Measurements from ENCODE around the gene UTS2R.

The UTS2R gene

DNA sequence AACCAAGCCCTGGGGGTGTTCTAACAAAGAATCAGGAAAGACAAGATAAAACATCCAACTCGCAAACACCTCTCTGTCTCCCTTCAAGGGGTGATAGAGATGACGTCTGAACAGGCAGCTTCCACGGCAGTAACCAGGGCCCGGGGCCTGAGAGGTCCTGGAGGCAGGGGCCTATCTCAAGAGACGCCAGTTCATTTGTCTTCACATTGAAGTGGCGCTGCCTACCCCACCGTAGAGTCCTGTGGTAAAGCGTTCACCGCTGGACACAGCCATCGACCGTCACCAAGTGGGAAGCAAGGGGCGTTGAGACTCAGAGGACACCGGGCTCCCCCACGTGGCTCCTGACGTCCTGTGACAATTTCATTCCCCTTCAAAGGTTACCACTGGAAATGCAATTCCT, 21.4 kb downstream of the UTS2R start:
- TF ChIP-seq, protein P1, sequence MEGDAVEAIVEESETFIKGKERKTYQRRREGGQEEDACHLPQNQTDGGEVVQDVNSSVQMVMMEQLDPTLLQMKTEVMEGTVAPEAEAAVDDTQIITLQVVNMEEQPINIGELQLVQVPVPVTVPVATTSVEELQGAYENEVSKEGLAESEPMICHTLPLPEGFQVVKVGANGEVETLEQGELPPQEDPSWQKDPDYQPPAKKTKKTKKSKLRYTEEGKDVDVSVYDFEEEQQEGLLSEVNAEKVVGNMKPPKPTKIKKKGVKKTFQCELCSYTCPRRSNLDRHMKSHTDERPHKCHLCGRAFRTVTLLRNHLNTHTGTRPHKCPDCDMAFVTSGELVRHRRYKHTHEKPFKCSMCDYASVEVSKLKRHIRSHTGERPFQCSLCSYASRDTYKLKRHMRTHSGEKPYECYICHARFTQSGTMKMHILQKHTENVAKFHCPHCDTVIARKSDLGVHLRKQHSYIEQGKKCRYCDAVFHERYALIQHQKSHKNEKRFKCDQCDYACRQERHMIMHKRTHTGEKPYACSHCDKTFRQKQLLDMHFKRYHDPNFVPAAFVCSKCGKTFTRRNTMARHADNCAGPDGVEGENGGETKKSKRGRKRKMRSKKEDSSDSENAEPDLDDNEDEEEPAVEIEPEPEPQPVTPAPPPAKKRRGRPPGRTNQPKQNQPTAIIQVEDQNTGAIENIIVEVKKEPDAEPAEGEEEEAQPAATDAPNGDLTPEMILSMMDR (IDR thresholded peaks at IDR 0.05; ENCODE audit: insufficient read depth, low read depth, low read length, missing control alignments), result no peak
- no peak overlapping the region for H3K4me3 ChIP-seq (ENCODE audit: low read length)
- no peak for DNase-seq (ENCODE audit: low read depth)

DNA sequence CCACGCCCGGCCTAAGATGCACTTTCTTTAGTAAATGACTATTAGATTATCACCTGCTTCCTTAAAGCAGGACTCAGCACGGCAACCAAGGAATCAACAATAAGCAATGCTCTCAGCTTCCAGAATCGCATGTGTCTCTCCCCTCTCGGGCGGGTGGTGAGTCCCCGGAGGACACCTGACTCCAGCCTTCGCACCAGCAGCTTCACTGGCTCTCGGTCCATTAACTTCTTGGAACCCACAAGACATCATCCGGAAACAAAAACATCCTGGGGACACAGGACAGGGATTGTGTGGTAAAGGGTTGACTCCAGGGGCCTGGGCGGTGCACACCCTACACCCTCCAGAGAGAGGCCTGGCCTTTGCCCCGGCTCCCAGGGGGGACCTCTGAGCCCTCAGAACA, 22.7 kb downstream of the UTS2R start:
- H3K4me3 ChIP-seq (ENCODE audit: low read length), result no peak overlapping the region
- TF ChIP-seq, protein P1 (IDR thresholded peaks at IDR 0.05; ENCODE audit: insufficient read depth, low read depth, low read length, missing control alignments), result no peak
- no peak for DNase-seq (ENCODE audit: low read depth)

DNA sequence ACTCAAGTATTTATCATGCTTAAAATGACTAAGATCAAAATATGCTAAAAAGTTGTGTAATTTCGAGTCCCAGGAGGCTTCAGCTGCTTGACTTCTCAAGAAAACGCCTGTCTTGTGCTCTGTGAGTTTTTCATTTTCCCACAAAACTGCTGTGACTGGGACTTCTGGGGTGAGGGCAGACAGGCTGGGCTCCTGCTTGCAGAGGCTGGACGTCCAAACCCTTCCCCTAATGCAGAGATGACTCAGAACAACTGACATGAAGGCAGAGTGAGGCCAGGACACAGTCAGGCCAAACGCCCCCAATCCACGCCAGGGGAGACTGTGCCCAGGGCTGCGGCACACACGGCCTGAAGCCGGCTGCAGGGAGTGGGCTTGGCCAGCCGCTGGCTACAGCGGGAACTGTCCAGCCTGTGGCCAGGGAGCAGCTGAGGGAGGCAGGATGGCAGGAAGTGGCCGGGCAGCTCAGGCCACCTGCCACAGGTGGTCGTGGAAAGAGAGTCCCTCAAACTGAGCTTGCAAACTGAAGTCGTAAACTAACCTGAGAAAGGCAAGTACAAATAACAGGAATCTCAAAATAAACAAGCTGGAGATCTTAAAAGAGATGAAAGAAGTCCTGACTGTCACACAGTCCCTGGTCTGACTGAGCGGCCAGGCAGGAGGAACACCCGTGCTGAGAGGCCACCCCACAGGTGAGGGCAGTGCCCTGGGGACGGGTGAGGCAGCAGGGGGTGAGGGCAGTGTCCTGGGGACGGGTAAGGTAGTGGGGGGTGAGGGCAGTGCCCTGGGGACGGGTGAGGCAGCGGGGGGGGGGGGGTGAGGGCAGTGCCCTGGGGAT, 25.3 kb downstream of the UTS2R start:
- TF ChIP-seq, protein P1 (IDR thresholded peaks at IDR 0.05; ENCODE audit: insufficient read depth, low read depth, low read length, missing control alignments), result no peak
- H3K4me3 ChIP-seq (ENCODE audit: low read length), result no peak overlapping the region
- DNase-seq (ENCODE audit: low read depth), result peak; percentile 28

DNA sequence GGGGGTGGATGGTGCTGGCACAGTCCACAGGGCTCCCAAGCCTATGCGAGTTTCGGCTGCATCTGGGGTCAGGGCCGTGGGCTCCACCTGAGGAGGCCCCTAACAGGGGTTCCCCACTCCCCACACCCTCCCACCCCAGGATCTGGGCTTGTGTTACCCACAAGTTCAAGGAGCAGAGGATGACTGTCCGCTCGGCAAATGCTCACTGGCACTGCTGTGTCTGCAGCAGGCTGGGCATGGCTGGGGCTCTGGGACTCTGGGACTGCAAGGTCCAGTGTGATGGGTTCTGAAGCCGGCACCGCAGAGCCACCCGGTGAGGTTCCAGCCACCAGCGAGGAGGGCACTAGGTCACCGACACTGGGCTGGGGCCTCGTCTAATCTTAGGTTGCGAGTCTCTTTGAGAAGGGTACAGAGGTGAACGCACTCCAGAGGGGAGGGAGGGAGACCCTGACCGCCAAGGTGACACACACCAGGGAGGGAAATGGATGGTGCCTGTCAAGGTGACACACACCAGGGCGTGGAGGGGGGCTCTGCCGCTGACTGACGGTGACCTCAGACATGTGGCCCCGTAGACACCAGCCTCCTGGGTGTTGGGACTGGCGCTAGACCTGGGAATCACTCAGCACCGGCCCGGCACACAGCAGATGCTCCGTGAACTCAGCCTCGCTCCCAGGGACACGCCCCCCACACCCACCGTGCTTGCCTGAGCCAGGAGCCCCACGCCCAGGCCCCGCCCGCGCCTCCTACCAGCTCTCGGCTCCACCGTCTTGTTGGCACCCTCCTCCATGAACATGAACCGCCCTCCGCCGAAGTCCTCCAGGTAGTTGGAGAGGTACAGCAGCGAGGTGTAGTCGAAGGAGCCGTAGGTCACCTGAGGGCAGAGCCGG, 26.1 kb downstream of the UTS2R start:
- H3K4me3 ChIP-seq (ENCODE audit: low read length), result no peak overlapping the region
- no peak for DNase-seq (ENCODE audit: low read depth)
- TF ChIP-seq, protein P1 (IDR thresholded peaks at IDR 0.05; ENCODE audit: insufficient read depth, low read depth, low read length, missing control alignments), result no peak

DNA sequence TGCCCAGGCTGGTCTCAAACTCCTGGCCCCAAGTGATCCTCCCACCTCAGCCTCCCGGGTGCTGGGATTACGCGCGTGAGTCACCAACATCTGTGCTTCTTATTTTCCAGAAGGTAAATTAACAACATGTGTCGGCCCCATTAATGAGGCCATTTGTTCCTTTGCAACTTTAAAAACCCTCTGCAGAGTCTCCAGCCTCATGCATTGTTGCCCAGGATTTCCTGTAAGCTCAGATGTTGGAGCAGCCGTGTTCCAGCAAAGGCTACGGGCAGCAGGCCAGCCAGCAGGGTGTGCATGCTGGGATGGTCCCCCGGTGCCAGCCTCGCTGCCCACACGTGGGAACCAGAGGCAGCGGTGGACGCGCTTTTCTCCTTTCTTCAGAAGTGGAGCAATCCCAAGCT, 27.5 kb downstream of the UTS2R start:
- H3K4me3 ChIP-seq (ENCODE audit: low read length), result no peak overlapping the region
- no peak for DNase-seq (ENCODE audit: low read depth)
- TF ChIP-seq, protein P1 (IDR thresholded peaks at IDR 0.05; ENCODE audit: insufficient read depth, low read depth, low read length, missing control alignments), result no peak

DNA sequence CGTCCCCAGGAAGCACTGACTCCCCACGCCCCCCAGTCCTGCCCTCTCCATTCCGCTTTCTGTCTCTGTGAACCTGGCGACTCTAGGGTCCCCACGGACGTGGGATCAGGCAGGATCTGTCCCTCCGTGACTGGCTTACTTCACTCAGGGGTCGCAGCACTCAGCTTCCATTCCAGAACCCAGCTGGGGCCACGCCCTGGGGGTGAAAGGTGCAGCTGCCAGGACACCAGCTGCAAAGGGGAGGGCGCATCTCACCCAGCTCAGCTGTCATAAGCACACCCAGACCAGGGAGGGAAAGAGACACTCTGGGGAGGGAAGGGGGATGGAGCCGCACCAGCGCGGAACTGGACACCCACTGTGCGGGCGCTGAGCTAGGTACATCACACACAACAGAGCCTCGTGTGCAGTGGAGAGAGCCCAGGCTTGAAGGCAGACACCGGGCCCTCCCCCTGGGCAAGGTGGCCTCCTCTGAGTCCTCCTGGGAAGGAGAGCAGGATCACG, 28.1 kb downstream of the UTS2R start:
- no peak overlapping the region for H3K4me3 ChIP-seq (ENCODE audit: low read length)
- TF ChIP-seq, protein P1 (IDR thresholded peaks at IDR 0.05; ENCODE audit: insufficient read depth, low read depth, low read length, missing control alignments), result no peak
- DNase-seq (ENCODE audit: low read depth), result no peak
